ENCODE results near the gene CCDC7.
"Not testable (repeated sequence)": the region's sequence is repeated elsewhere in the genome, so short reads cannot be mapped to it uniquely, and the experiment has no call there.

The CCDC7 gene

DNA sequence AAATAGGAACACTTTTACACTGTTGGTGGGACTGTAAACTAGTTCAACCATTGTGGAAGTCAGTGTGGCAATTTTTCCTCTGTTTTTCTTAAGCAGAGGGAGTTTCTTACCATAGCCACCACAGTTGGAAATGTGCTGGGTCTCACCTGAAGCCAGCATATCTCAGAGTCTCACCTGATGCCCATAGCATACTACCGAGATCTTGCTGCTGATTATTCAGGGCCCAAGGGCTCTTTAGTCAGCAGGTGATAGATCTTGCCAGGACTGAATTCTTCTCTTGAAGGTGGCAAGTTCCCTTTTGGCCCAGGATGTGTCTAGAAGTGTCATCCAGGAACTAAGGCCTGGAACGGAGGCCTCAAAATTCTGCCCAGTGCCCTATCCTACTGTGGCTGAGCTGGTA is 215.4 kb downstream of the CCDC7 start:
- no peak overlapping the region for H3K4me3 ChIP-seq (ENCODE audit: low read depth, low read length)
- TF ChIP-seq, protein P1, sequence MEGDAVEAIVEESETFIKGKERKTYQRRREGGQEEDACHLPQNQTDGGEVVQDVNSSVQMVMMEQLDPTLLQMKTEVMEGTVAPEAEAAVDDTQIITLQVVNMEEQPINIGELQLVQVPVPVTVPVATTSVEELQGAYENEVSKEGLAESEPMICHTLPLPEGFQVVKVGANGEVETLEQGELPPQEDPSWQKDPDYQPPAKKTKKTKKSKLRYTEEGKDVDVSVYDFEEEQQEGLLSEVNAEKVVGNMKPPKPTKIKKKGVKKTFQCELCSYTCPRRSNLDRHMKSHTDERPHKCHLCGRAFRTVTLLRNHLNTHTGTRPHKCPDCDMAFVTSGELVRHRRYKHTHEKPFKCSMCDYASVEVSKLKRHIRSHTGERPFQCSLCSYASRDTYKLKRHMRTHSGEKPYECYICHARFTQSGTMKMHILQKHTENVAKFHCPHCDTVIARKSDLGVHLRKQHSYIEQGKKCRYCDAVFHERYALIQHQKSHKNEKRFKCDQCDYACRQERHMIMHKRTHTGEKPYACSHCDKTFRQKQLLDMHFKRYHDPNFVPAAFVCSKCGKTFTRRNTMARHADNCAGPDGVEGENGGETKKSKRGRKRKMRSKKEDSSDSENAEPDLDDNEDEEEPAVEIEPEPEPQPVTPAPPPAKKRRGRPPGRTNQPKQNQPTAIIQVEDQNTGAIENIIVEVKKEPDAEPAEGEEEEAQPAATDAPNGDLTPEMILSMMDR (IDR thresholded peaks at IDR 0.05; ENCODE audit: insufficient read depth, low read depth, low read length, missing control alignments), result no peak
- no peak for DNase-seq (ENCODE audit: low read depth)

DNA sequence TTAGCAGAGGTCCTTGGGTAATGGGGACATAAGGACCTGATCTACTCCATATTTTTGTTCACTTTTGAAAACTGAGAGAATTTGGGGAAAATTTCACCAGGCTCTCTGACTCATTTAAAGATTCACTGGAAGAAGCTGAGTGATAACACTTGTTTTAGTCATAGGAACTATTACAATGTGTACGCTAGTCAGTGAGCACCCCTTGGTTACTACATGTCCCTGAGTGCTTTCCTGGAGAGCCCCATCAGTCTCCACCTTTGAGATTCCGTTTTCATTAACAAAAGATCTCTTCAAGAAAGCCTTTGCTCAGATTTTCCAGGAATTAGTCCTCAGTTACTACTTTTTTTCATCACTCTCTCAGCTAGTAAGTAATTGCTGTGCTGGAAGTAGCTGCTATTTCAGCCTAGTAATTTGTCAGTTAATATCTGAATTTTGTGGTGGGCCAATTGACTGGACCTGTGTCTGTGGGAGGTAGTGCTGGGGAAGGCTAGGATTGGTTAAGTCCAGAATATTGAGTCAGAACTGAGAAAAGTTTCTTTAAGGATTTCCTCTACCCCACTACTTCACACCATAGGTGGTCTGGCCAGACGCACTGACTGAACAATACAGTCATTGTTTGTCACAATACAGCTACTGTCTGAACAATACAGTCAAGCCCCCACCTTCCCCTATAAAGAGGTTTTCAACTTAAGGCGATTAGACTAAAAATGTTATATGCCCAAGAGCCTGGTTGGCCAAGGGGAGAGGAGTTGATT is 235.0 kb downstream of the CCDC7 start:
- TF ChIP-seq, protein P1 (IDR thresholded peaks at IDR 0.05; ENCODE audit: insufficient read depth, low read depth, low read length, missing control alignments), result no peak
- no peak for DNase-seq (ENCODE audit: low read depth)
- H3K4me3 ChIP-seq (ENCODE audit: low read depth, low read length), result no peak overlapping the region

DNA sequence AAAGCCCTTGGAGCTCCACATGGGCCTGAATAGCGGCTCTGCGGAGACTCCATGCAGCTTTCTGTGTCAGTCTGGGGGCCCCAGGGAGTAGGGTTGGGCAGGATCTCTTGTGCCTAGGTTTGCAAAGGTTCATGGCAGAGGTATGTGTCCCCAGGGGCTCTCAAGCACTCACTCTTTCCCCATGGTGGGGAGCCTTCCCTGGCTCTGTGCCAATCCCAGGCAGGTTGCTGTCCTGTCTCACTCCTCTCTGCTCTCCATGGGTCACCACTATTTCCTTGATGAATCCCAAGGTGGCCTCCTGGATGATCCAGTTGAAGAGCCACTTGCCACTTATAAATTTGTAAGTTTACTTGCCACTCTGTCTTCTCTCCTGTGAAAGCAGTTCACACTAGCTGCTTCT is 238.4 kb downstream of the CCDC7 start:
- TF ChIP-seq, protein P1 (IDR thresholded peaks at IDR 0.05; ENCODE audit: insufficient read depth, low read depth, low read length, missing control alignments), result no peak
- no peak overlapping the region for H3K4me3 ChIP-seq (ENCODE audit: low read depth, low read length)
- no peak for DNase-seq (ENCODE audit: low read depth)

DNA sequence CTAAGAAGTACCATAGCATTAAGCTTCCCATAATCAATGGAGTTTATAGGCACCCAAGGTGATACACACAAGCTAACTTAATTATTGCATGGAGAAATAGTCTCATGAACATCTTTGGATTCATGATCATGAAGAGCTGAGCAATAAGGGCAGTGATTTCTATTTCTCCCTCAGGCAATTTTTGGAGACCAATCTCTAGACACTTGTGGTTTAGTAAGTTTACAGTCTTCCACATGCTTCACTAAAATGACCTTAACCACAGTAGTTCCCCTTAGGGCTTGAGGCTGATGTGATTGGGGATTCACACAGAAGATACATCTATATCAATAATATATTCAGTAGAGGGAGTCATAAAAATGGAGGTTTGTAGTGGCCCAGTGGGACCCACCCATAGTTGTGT is 241.2 kb downstream of the CCDC7 start:
- TF ChIP-seq, protein P1 (IDR thresholded peaks at IDR 0.05; ENCODE audit: insufficient read depth, low read depth, low read length, missing control alignments), result no peak
- H3K4me3 ChIP-seq (ENCODE audit: low read depth, low read length), result no peak overlapping the region
- no peak for DNase-seq (ENCODE audit: low read depth)

DNA sequence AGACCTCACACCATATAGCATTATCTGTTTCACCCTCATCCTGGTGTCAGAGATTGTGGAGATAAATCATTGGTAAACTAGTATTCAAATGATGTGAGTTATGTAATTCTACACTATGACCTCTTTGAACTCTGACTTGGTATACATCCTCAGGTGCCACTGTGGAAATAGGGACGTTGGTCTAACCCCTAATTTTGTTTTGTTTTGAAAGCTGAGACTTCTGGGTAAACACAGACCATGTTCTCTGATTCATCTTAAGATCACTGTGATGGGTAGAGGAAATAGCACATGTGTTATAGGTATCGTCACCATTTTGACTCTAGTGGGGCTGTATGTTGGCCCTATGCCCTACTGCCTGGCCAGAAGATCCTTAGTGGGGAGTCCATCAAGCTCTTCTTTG is 241.6 kb downstream of the CCDC7 start:
- H3K4me3 ChIP-seq (ENCODE audit: low read depth, low read length), result no peak overlapping the region
- no peak for DNase-seq (ENCODE audit: low read depth)
- TF ChIP-seq, protein P1 (IDR thresholded peaks at IDR 0.05; ENCODE audit: insufficient read depth, low read depth, low read length, missing control alignments), result no peak

DNA sequence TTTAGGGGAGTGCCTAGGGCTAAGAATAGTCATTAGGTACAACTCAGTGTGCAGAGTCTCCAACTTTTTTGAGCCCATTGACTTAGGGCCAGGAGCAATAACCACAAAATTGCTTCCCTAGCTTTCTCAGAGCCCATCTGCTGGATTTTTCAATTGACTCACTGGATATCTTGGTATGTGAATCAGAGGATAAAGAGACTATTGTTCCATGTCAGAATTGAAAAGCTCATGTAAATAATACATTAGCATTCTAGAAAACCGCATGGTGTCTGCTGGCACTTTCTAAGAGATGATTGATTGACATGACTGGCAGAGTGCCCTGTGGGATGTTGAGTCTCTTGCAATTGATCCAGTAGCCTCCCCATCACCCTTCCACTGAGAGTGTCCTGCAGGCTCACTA is 246.2 kb downstream of the CCDC7 start:
- no peak for DNase-seq (ENCODE audit: low read depth)
- TF ChIP-seq, protein P1 (IDR thresholded peaks at IDR 0.05; ENCODE audit: insufficient read depth, low read depth, low read length, missing control alignments), result no peak
- no peak overlapping the region for H3K4me3 ChIP-seq (ENCODE audit: low read depth, low read length)

DNA sequence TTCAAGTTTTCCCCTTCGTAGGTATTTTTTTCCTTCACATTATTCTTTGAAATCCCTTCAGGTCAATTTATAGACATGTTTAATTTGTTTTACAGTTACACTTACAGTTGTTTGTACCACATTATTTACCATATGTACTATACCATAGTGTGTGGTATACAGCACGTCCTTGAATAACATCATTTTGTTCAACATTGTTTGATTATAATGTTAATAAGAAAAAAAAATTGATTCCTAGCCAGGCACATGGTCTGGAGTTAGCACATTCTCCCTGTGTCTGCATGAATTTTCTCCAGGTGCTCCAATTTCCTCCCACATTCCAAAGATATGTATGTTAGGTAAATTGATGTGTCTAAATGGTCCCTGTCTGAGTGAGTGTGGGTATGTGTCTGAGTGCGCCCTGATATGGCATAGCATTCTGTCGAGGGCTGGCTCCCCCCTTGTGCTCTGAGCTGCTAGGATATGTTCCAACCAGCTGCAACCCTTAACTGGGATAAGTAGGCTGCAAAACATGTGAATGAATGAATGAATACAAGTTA is 247.6 kb downstream of the CCDC7 start:
- TF ChIP-seq, protein P1 (IDR thresholded peaks at IDR 0.05; ENCODE audit: insufficient read depth, low read depth, low read length, missing control alignments), result no peak
- no peak for DNase-seq (ENCODE audit: low read depth)

DNA sequence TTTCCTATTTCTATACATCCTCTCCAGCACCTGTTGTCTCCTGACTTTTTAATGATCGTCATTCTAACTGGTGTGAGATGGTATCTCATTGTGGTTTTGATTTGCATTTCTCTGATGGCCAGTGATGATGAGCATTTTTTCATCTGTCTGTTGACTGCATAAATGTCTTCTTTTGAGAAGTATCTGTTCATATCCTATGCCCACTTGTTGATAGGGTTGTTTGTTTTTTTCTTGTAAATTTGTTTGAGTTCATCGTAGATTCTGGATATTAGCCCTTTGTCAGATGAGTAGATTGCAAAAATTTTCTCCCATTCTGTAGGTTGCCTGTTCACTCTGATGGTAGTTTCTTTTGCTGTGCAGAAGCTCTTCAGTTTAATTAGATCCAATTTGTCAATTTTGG is 253.7 kb downstream of the CCDC7 start:
- H3K4me3 ChIP-seq (ENCODE audit: low read depth, low read length); DNase-seq (ENCODE audit: low read depth): not testable (repeated sequence)

More for the DNA sequence above, 247.6 kb downstream of the CCDC7 start:
- no peak overlapping the region for H3K4me3 ChIP-seq (ENCODE audit: low read depth, low read length)
